ENCODE measurements around the gene DIO1. TPM values are rescaled to one million over a fixed set of nuclear protein-coding genes. Genes with fewer than 3 reads are reported as not detected.

DIO1 gene
- total and polyA plus RNA-seq, 2 of the 8 experiments (the other 6 are each of a cell fraction or from before 2014, with no cell fraction given), result 0.14 TPM; not detected in 1

Other genes starting within 250 kb of the DIO1 start
- gene GLIS1, start 155.0 kb upstream of the DIO1 start, total RNA-seq (2021; fragmentation: NEBNext Ultra II Directional; extraction: Animal tissue kit (Norgen Biotek cat#: 25700)), result 0.21 and 0.22 TPM in 2 replicates
- 0.15 and 0.17 TPM in 2 replicates for gene GLIS1, start 155.0 kb upstream of the DIO1 start, polyA plus RNA-seq (2011; rRNA removed)
- 57.0 and 62.9 TPM in 2 replicates for gene NDC1, start 55.9 kb upstream of the DIO1 start, total RNA-seq (2021; fragmentation: NEBNext Ultra II Directional; extraction: Animal tissue kit (Norgen Biotek cat#: 25700))
- 38.5 and 66.1 TPM in 2 replicates for gene NDC1, start 55.9 kb upstream of the DIO1 start, polyA plus RNA-seq (2011; rRNA removed)
- gene YIPF1, start 4.4 kb upstream of the DIO1 start, total RNA-seq (2021; fragmentation: NEBNext Ultra II Directional; extraction: Animal tissue kit (Norgen Biotek cat#: 25700)), result 31.8 and 32.6 TPM in 2 replicates
- 31.3 and 53.7 TPM in 2 replicates for gene YIPF1, start 4.4 kb upstream of the DIO1 start, polyA plus RNA-seq (2011; rRNA removed)
- 29.7 and 36.3 TPM in 2 replicates for gene IFT25, start 51.5 kb downstream of the DIO1 start, total RNA-seq (2021; fragmentation: NEBNext Ultra II Directional; extraction: Animal tissue kit (Norgen Biotek cat#: 25700))
- gene IFT25, start 51.5 kb downstream of the DIO1 start, polyA plus RNA-seq (2011; rRNA removed), result 11.3 and 15.0 TPM in 2 replicates
- 54.1 and 54.6 TPM in 2 replicates for gene LRRC42, start 52.2 kb downstream of the DIO1 start, total RNA-seq (2021; fragmentation: NEBNext Ultra II Directional; extraction: Animal tissue kit (Norgen Biotek cat#: 25700))
- gene LRRC42, start 52.2 kb downstream of the DIO1 start, polyA plus RNA-seq (2011; rRNA removed), result 30.4 and 38.2 TPM in 2 replicates
- not detected in 2 replicates for gene LDLRAD1, start 124.0 kb downstream of the DIO1 start, total RNA-seq (2021; fragmentation: NEBNext Ultra II Directional; extraction: Animal tissue kit (Norgen Biotek cat#: 25700))
- gene LDLRAD1, start 124.0 kb downstream of the DIO1 start, polyA plus RNA-seq (2011; rRNA removed), result not detected in 2 replicates
- 123 and 139 TPM in 2 replicates for gene TMEM59, start 159.0 kb downstream of the DIO1 start, total RNA-seq (2021; fragmentation: NEBNext Ultra II Directional; extraction: Animal tissue kit (Norgen Biotek cat#: 25700))
- gene TMEM59, start 159.0 kb downstream of the DIO1 start, polyA plus RNA-seq (2011; rRNA removed), result 71.2 and 116 TPM in 2 replicates
- gene TCEANC2, start 159.4 kb downstream of the DIO1 start, total RNA-seq (2021; fragmentation: NEBNext Ultra II Directional; extraction: Animal tissue kit (Norgen Biotek cat#: 25700)), result 6.4 and 8.2 TPM in 2 replicates
- 4.0 and 4.2 TPM in 2 replicates for gene TCEANC2, start 159.4 kb downstream of the DIO1 start, polyA plus RNA-seq (2011; rRNA removed)

All from H1 (cell line).